Prostate gland (tissue), 2 donors: ENCODE measurements around the gene DAGLA.

Experiments
- CTCF ChIP-seq, 4 experiments: fragments of 200-600 bp in 2 of 4; fragments of 450-650 bp in 2 of 4; sonication (generic) in 2 of 4; IDR thresholded peaks; 1 replicate in 3 of 4; 2 replicates in 1 of 4; pipeline ENCODE4 v1.5.1; 2016 to 2019; ENCODE audit warnings: antibody characterized with exemption in 4 of 4, mild to moderate bottlenecking in 2 of 4, moderate library complexity in 2 of 4
- POLR2AphosphoS5 ChIP-seq: sonication (generic); formaldehyde crosslinking; IDR thresholded peaks from one replicate; pipeline ENCODE4 v1.6.1; 2017; ENCODE audit warnings: antibody characterized with exemption

- TF ChIP-seq CTCF (IDR thresholded peaks at IDR 0.05) (no peak), POLR2AphosphoS5 (no peak)
Measured at GRCh38 chr11:61711498-61711897, 31.3 kb downstream of the DAGLA start.
